HAP-1 (cell line): Measurements from ENCODE around the gene PALD1.

Experiments
- DNase-seq, 2 experiments: peaks; one replicate each; pipeline ENCODE4 v3.0.0-alpha.2; 2016 to 2020; ENCODE audit warnings: low spot score in 2 of 2
- H3K27me3 ChIP-seq: fragments of 250-450 bp; sonication (Bioruptor Pico); 2 replicates; pipeline ENCODE4 v1.5.1; 2020; ENCODE audit warnings: low read depth, mild to moderate bottlenecking, moderate library complexity
- H3K36me3 ChIP-seq: fragments of 250-450 bp; sonication (Bioruptor Pico); replicated peaks from 2 replicates; pipeline ENCODE4 v1.5.1; 2020; ENCODE audit warnings: mild to moderate bottlenecking
- H3K4me1 ChIP-seq: fragments of 250-450 bp; sonication (Bioruptor Pico); 2 replicates; pipeline ENCODE4 v1.5.1; 2020; ENCODE audit warnings: mild to moderate bottlenecking
- H3K4me3 ChIP-seq: fragments of 250-450 bp; sonication (Bioruptor Pico); 2 replicates; pipeline ENCODE4 v1.5.1; 2020; ENCODE audit warnings: mild to moderate bottlenecking, moderate library complexity
- H3K9me3 ChIP-seq: fragments of 250-450 bp; sonication (Bioruptor Pico); 2 replicates; pipeline ENCODE4 v1.5.1; 2020; ENCODE audit warnings: mild to moderate bottlenecking, moderate library complexity
- in situ Hi-C: fragments of 300-500 bp; cut with MboI; formaldehyde crosslinking; loops from 3 replicates; pipeline ENCODE4 v1.14.3; 2020; ENCODE audit warnings: low sequenced_read_pairs, inconsistent platforms, mixed read lengths

The PALD1 gene

GRCh38 chr10:70497120-70497545, 18.6 kb downstream of the PALD1 start:
- Histone ChIP-seq H3K9me3 (no peaks in the 10 kb centered on the region), H3K27me3 (no peaks in the 10 kb centered on the region), H3K4me1 (peaks cover 4% of the 10 kb centered on the region), H3K4me3 (no peak overlapping the region), H3K36me3 (no peaks in the 10 kb centered on the region)
- no peak for DNase-seq
- in situ Hi-C loops = no loop called here

- no peaks in the 10 kb centered on the region for H3K9me3 ChIP-seq
- no peaks in the 10 kb centered on the region for H3K27me3 ChIP-seq
- H3K4me3 ChIP-seq = no peak overlapping the region
- H3K4me1 ChIP-seq = peaks cover 10% of the 10 kb centered on the region
- in situ Hi-C loops = no loop called here
- no peaks in the 10 kb centered on the region for H3K36me3 ChIP-seq
- DNase-seq = no peak
Measured at GRCh38 chr10:70498970-70499835, 20.6 kb downstream of the PALD1 start.

GRCh38 chr10:70499836-70500167, 21.2 kb downstream of the PALD1 start:
- no peaks in the 10 kb centered on the region for H3K9me3 ChIP-seq
- no peak for DNase-seq
- no peak overlapping the region for H3K4me3 ChIP-seq
- H3K27me3 ChIP-seq = no peaks in the 10 kb centered on the region
- H3K36me3 ChIP-seq = no peaks in the 10 kb centered on the region
- peaks cover 10% of the 10 kb centered on the region for H3K4me1 ChIP-seq
- in situ Hi-C loops = no loop called here

- H3K4me3 ChIP-seq = no peak overlapping the region
- H3K27me3 ChIP-seq = no peaks in the 10 kb centered on the region
- peaks cover 10% of the 10 kb centered on the region for H3K4me1 ChIP-seq
- no peaks in the 10 kb centered on the region for H3K9me3 ChIP-seq
- no peaks in the 10 kb centered on the region for H3K36me3 ChIP-seq
- in situ Hi-C loops = no loop called here
- no peak for DNase-seq
Measured at GRCh38 chr10:70500368-70500767, 21.8 kb downstream of the PALD1 start.

GRCh38 chr10:70500812-70501301, 22.3 kb downstream of the PALD1 start:
- Histone ChIP-seq H3K9me3 (no peaks in the 10 kb centered on the region), H3K4me3 (no peak overlapping the region), H3K4me1 (peaks cover 10% of the 10 kb centered on the region), H3K27me3 (no peaks in the 10 kb centered on the region), H3K36me3 (no peaks in the 10 kb centered on the region)
- no peak for DNase-seq
- in situ Hi-C loops = no loop called here

- Histone ChIP-seq H3K36me3 (no peaks in the 10 kb centered on the region), H3K9me3 (no peaks in the 10 kb centered on the region), H3K27me3 (no peaks in the 10 kb centered on the region), H3K4me1 (peaks cover 10% of the 10 kb centered on the region), H3K4me3 (no peak overlapping the region)
- DNase-seq = no peak
- in situ Hi-C loops = no loop called here
Measured at GRCh38 chr10:70502406-70502805, 23.8 kb downstream of the PALD1 start.

- Histone ChIP-seq H3K9me3 (no peaks in the 10 kb centered on the region), H3K27me3 (no peaks in the 10 kb centered on the region), H3K4me3 (no peak overlapping the region), H3K36me3 (no peaks in the 10 kb centered on the region), H3K4me1 (peaks cover 10% of the 10 kb centered on the region)
- peak; percentile 21 to 51 for DNase-seq
- in situ Hi-C loops = no loop called here
Measured at GRCh38 chr10:70503776-70504175, 25.2 kb downstream of the PALD1 start.

- Histone ChIP-seq H3K9me3 (no peaks in the 10 kb centered on the region), H3K27me3 (no peaks in the 10 kb centered on the region), H3K4me3 (no peak overlapping the region), H3K36me3 (no peaks in the 10 kb centered on the region), H3K4me1 (peaks cover 10% of the 10 kb centered on the region)
- in situ Hi-C loops = no loop called here
- DNase-seq = no peak
Measured at GRCh38 chr10:70504521-70505358, 26.2 kb downstream of the PALD1 start.

- in situ Hi-C loops = no loop called here
- DNase-seq = no peak
- no peaks in the 10 kb centered on the region for H3K9me3 ChIP-seq
- H3K4me3 ChIP-seq = no peak overlapping the region
- peaks cover 10% of the 10 kb centered on the region for H3K4me1 ChIP-seq
- H3K36me3 ChIP-seq = no peaks in the 10 kb centered on the region
- no peaks in the 10 kb centered on the region for H3K27me3 ChIP-seq
Measured at GRCh38 chr10:70505908-70506307, 27.3 kb downstream of the PALD1 start.

- in situ Hi-C loops = no loop called here
- Histone ChIP-seq H3K27me3 (no peaks in the 10 kb centered on the region), H3K4me3 (no peak overlapping the region), H3K36me3 (no peaks in the 10 kb centered on the region), H3K4me1 (peaks cover 10% of the 10 kb centered on the region), H3K9me3 (no peaks in the 10 kb centered on the region)
- no peak for DNase-seq
Measured at GRCh38 chr10:70507966-70508365, 29.4 kb downstream of the PALD1 start.

- DNase-seq = no peak
Measured at GRCh38 chr10:70508912-70509756, 30.6 kb downstream of the PALD1 start.

GRCh38 chr10:70509757-70510147, 31.2 kb downstream of the PALD1 start:
- Histone ChIP-seq H3K36me3 (no peaks in the 10 kb centered on the region), H3K4me3 (no peak overlapping the region), H3K9me3 (no peaks in the 10 kb centered on the region), H3K27me3 (no peaks in the 10 kb centered on the region), H3K4me1 (no peaks in the 10 kb centered on the region)
- in situ Hi-C loops = no loop called here
- no peak for DNase-seq

More at GRCh38 chr10:70508912-70509756, 30.6 kb downstream of the PALD1 start:
- H3K36me3 ChIP-seq = no peaks in the 10 kb centered on the region
- in situ Hi-C loops = no loop called here
- no peaks in the 10 kb centered on the region for H3K27me3 ChIP-seq
- H3K9me3 ChIP-seq = no peaks in the 10 kb centered on the region
- H3K4me1 ChIP-seq = no peaks in the 10 kb centered on the region
- no peak overlapping the region for H3K4me3 ChIP-seq

GRCh38 chr10:70510453-70510852, 31.9 kb downstream of the PALD1 start:
- Histone ChIP-seq H3K9me3 (no peaks in the 10 kb centered on the region), H3K27me3 (no peaks in the 10 kb centered on the region), H3K4me3 (no peak overlapping the region), H3K36me3 (no peaks in the 10 kb centered on the region), H3K4me1 (no peaks in the 10 kb centered on the region)
- in situ Hi-C loops = no loop called here
- no peak for DNase-seq
